Measurements from ENCODE around the gene CHCHD10.

DNA sequence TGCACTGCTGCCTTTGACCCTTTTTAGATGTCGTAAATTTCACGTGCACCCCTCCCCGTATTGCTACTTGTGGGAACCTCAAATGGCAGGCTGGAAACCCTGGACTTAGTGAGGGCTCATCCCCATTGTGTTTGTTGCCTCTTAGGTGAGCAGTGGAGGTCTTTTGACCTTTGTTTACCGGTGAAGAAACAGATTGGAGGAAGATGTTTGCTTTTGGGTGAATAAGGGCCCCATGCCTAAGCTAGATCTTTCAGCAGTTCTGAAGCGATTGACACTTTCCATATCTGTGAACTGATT, 19.8 kb upstream of the CHCHD10 start:
- TF ChIP-seq, protein P1, sequence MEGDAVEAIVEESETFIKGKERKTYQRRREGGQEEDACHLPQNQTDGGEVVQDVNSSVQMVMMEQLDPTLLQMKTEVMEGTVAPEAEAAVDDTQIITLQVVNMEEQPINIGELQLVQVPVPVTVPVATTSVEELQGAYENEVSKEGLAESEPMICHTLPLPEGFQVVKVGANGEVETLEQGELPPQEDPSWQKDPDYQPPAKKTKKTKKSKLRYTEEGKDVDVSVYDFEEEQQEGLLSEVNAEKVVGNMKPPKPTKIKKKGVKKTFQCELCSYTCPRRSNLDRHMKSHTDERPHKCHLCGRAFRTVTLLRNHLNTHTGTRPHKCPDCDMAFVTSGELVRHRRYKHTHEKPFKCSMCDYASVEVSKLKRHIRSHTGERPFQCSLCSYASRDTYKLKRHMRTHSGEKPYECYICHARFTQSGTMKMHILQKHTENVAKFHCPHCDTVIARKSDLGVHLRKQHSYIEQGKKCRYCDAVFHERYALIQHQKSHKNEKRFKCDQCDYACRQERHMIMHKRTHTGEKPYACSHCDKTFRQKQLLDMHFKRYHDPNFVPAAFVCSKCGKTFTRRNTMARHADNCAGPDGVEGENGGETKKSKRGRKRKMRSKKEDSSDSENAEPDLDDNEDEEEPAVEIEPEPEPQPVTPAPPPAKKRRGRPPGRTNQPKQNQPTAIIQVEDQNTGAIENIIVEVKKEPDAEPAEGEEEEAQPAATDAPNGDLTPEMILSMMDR (IDR thresholded peaks at IDR 0.05): no peak
- no peak for TF ChIP-seq POLR2A (IDR thresholded peaks at IDR 0.05)

Data from right lobe of liver (tissue), 4 donors.